Liver (tissue), 9 donors: ENCODE data around the gene FUT4. TPM values are rescaled to one million over a fixed set of nuclear protein-coding genes. Genes with fewer than 3 reads are reported as not detected.

ENCODE experiments used
- DNase-seq: peaks from one replicate; pipeline ENCODE4 v3.0.0-alpha.2; 2017; ENCODE audit warnings: low spot score
- H3K27ac ChIP-seq, 2 donors: one replicate each; pipeline ENCODE4 v1.7.0; 2013; ENCODE audit warnings: inconsistent platforms in 2 of 2, low read length in 2 of 2, control low read depth in 1 of 2, low read depth in 1 of 2, mild to moderate bottlenecking in 1 of 2
- H3K27me3 ChIP-seq, 4 donors: one replicate each; pipeline versions ENCODE4 v1.6.1 to v1.7.0; 2013; ENCODE audit warnings: low read length in 3 of 4, inconsistent platforms in 1 of 4, mild to moderate bottlenecking in 1 of 4, moderate library complexity in 1 of 4; ENCODE audit not compliant: control insufficient read depth in 4 of 4, insufficient read depth in 4 of 4
- H3K36me3 ChIP-seq, 4 donors: one replicate each; pipeline versions ENCODE4 v1.6.1 to v1.7.0; 2013; ENCODE audit warnings: low read length in 3 of 4, mild to moderate bottlenecking in 3 of 4, low read depth in 1 of 4, moderate library complexity in 1 of 4; ENCODE audit not compliant: control insufficient read depth in 4 of 4, insufficient read depth in 3 of 4
- H3K4me1 ChIP-seq, 4 donors: one replicate each; pipeline versions ENCODE4 v1.6.1 to v1.7.0; 2013; ENCODE audit warnings: low read length in 3 of 4, mild to moderate bottlenecking in 3 of 4, moderate library complexity in 1 of 4; ENCODE audit not compliant: control insufficient read depth in 4 of 4, insufficient read depth in 4 of 4
- H3K4me3 ChIP-seq, 3 donors: one replicate each; pipeline versions ENCODE4 v1.6.1 to v1.7.0; 2013; ENCODE audit warnings: low read length in 3 of 3, control low read depth in 1 of 3, low read depth in 1 of 3, mild to moderate bottlenecking in 1 of 3
- H3K9ac ChIP-seq, 2 donors: one replicate each; pipeline ENCODE4 v1.7.0; 2013; ENCODE audit warnings: low read length in 2 of 2, mild to moderate bottlenecking in 2 of 2, moderate library complexity in 2 of 2, control low read depth in 1 of 2, low read depth in 1 of 2
- H3K9me3 ChIP-seq, 4 donors: one replicate each; pipeline versions ENCODE4 v1.6.1 to v1.7.0; 2013; ENCODE audit warnings: low read length in 3 of 4; ENCODE audit not compliant: control insufficient read depth in 4 of 4
- ATF3 ChIP-seq: IDR thresholded peaks from 2 replicates; pipeline ENCODE4 v1.6.1; 2016; ENCODE audit warnings: antibody characterized with exemption
- CTCF ChIP-seq: fragments of 150-350 bp; IDR thresholded peaks from 2 replicates; pipeline ENCODE4 v1.5.1; 2017; ENCODE audit warnings: improper control_type of control experiment, low read depth, low read length; ENCODE audit not compliant: missing input control
- EGR1 ChIP-seq, 2 donors: IDR thresholded peaks; 2 replicates each; pipeline ENCODE4 v1.6.1; 2016 to 2018; ENCODE audit warnings: antibody characterized with exemption in 2 of 2, low read depth in 2 of 2
- FOXA1 ChIP-seq: IDR thresholded peaks from 2 replicates; pipeline ENCODE4 v1.6.1; 2016; ENCODE audit warnings: antibody characterized with exemption
- FOXA2 ChIP-seq: IDR thresholded peaks from 2 replicates; pipeline ENCODE4 v1.6.1; 2016; ENCODE audit warnings: antibody characterized with exemption
- GABPA ChIP-seq, 2 donors: IDR thresholded peaks in 1 of 2; conservative IDR thresholded peaks in 1 of 2; 2 replicates each; pipeline ENCODE4 v1.6.1; 2016; ENCODE audit warnings: antibody characterized with exemption in 2 of 2, mild to moderate bottlenecking in 1 of 2, moderate library complexity in 1 of 2
- HNF4G ChIP-seq: IDR thresholded peaks from 2 replicates; pipeline ENCODE4 v1.6.1; 2016; ENCODE audit warnings: antibody characterized with exemption
- JUND ChIP-seq, 2 donors: IDR thresholded peaks; 2 replicates each; pipeline ENCODE4 v1.6.1; 2016; ENCODE audit warnings: antibody characterized with exemption in 2 of 2
- MAX ChIP-seq: IDR thresholded peaks from 2 replicates; pipeline ENCODE4 v1.6.1; 2016; ENCODE audit warnings: antibody characterized with exemption
- NR2F2 ChIP-seq: IDR thresholded peaks from 2 replicates; pipeline ENCODE4 v1.6.1; 2016; ENCODE audit warnings: antibody characterized with exemption
- RAD21 ChIP-seq, 2 donors: IDR thresholded peaks; 2 replicates each; pipeline ENCODE4 v1.6.1; 2016; ENCODE audit warnings: antibody characterized with exemption in 2 of 2, mild to moderate bottlenecking in 2 of 2
- REST ChIP-seq: IDR thresholded peaks from 2 replicates; pipeline ENCODE4 v1.6.1; 2016; ENCODE audit warnings: antibody characterized with exemption, mild to moderate bottlenecking
- RXRA ChIP-seq, 2 donors: IDR thresholded peaks; 2 replicates each; pipeline ENCODE4 v1.6.1; 2017 to 2018; ENCODE audit warnings: antibody characterized with exemption in 2 of 2, mild to moderate bottlenecking in 1 of 2
- SP1 ChIP-seq: IDR thresholded peaks from 2 replicates; pipeline ENCODE4 v1.6.1; 2018; ENCODE audit warnings: antibody characterized with exemption, mild to moderate bottlenecking
- YY1 ChIP-seq: IDR thresholded peaks from 2 replicates; pipeline ENCODE4 v1.6.1; 2016; ENCODE audit warnings: antibody characterized with exemption, mild to moderate bottlenecking
- ZBTB33 ChIP-seq: IDR thresholded peaks from 2 replicates; pipeline ENCODE4 v1.6.1; 2016; ENCODE audit warnings: antibody characterized with exemption
- WGBS: extraction: QIAGEN DNeasy Blood & Tissue Kit; methylation state at CpG from one replicate; pipeline ENCODE4 v1.1.7; 2013; 5-methylcytosine and 5-hydroxymethylcytosine counted together
- polyA plus RNA-seq, 2 donors: library from polyadenylated mRNA; stranded (reverse) in 1 of 2; unstranded in 1 of 2; fragments of 200-250 nt in 1 of 2; fragments of >200 nt in 1 of 2; fragmentation: Nextera tagmentation in 1 of 2; extraction: Ambion mirVana in 1 of 2; gene quantifications; one replicate each; pipeline versions ENCODE4 v1.2.1 to v1.2.3, GENCODE V29; 2013 to 2015
- total RNA-seq, 2 donors: library from RNA; depleted of rRNA; stranded (reverse); fragments of >200 nt; gene quantifications; one replicate each; pipeline ENCODE4 v1.2.3, GENCODE V29; 2014
- donor health status: healthy.
- donor health status: healthy.
- donor health status: healthy.
- donor health status: healthy.
- donor health status: healthy.

The FUT4 gene
- total and polyA plus RNA-seq, 4 donors: 0.47 to 4.3 (median 1.4) TPM

- H3K27ac ChIP-seq: no peak overlapping the region
- no peak overlapping the region for H3K9ac ChIP-seq
- TF ChIP-seq JUND (IDR thresholded peaks at IDR 0.05) (no peak), GABPA (IDR thresholded peaks at IDR 0.05 in 1 of 2, conservative IDR thresholded peaks at IDR 0.05 in 1 of 2) (no peak), FOXA2 (no peak), HNF4G (no peak)
- H3K36me3 ChIP-seq: no peaks in the 10 kb centered on the region
- no peak overlapping the region for H3K4me3 ChIP-seq
- H3K9me3 ChIP-seq: no peaks in the 10 kb centered on the region
- WGBS: 82% methylated on average over 1 of the region's 1 CpG
- H3K27me3 ChIP-seq: no peaks in the 10 kb centered on the region
- DNase-seq: no peak
- H3K4me1 ChIP-seq: peaks cover 0 to 3% (median 0%) of the 10 kb centered on the region in 4 donors
Measured at GRCh38 chr11:94524341-94524740, 19.4 kb upstream of the FUT4 start.

- H3K27ac ChIP-seq: no peak overlapping the region
- no peaks in the 10 kb centered on the region for H3K27me3 ChIP-seq
- no peaks in the 10 kb centered on the region for H3K36me3 ChIP-seq
- DNase-seq: peak; percentile 39
- H3K4me3 ChIP-seq: no peak overlapping the region
- WGBS: 55% methylated on average over 5 of the region's 5 CpGs
- no peaks in the 10 kb centered on the region for H3K4me1 ChIP-seq
- TF ChIP-seq EGR1 (IDR thresholded peaks at IDR 0.05; ENCODE audit: low read depth in 2 of 2) (no peak), FOXA1 (no peak), MAX (no peak), YY1 (no peak), RAD21 (IDR thresholded peaks at IDR 0.05) (no peak), HNF4G (no peak), CTCF (no peak), FOXA2 (no peak), ATF3 (no peak), SP1 (no peak), RXRA (IDR thresholded peaks at IDR 0.05) (no peak), REST (no peak), JUND (IDR thresholded peaks at IDR 0.05) (no peak), NR2F2 (no peak), ZBTB33 (no peak), GABPA (IDR thresholded peaks at IDR 0.05 in 1 of 2, conservative IDR thresholded peaks at IDR 0.05 in 1 of 2) (no peak)
- no peak overlapping the region for H3K9ac ChIP-seq
- no peaks in the 10 kb centered on the region for H3K9me3 ChIP-seq
Measured at GRCh38 chr11:94525546-94526324, 18.0 kb upstream of the FUT4 start.
